Measurements from ENCODE around the gene YPEL1. TPM values are rescaled to one million over a fixed set of nuclear protein-coding genes. Genes with fewer than 3 reads are reported as not detected.
"Not testable (repeated sequence)": the region's sequence is repeated elsewhere in the genome, so short reads cannot be mapped to it uniquely, and the experiment has no call there.

The YPEL1 gene
- total and polyA plus RNA-seq, 4 donors = 1.6 to 15.1 (median 3.5) TPM

GRCh38 chr22:21753374-21754111 lies 17.9 kb upstream of the YPEL1 start:
- DNase-seq (no peak), ATAC-seq (ENCODE audit: insufficient read depth, low FRiP score) (no peak)
- H3K4me1 ChIP-seq (ENCODE audit: control insufficient read depth in 5 of 5, insufficient read depth in 5 of 5, low read length in 5 of 5) = peaks cover 0 to 43% (median 16%) of the 10 kb centered on the region in 5 donors
- no peak overlapping the region for H3K27ac ChIP-seq (ENCODE audit: low read depth in 1 of 2, low read length in 1 of 2)
- no peaks in the 10 kb centered on the region for H3K9me3 ChIP-seq (ENCODE audit: control insufficient read depth in 4 of 4, insufficient read depth in 3 of 4, low read length in 3 of 4)
- WGBS, 2 donors = 78 to 88% methylated on average over 14 of the region's 14 CpGs
- TF ChIP-seq CTCF (IDR thresholded peaks at IDR 0.05; ENCODE audit: control extremely low read depth, extremely low read depth) = no peak
- H3K9ac ChIP-seq (ENCODE audit: insufficient read depth in 1 of 2, low read length in 2 of 2) = no peak overlapping the region
- H3K27me3 ChIP-seq (ENCODE audit: control insufficient read depth in 3 of 3, insufficient read depth in 3 of 3, low read length in 2 of 3) = no peaks in the 10 kb centered on the region
- H3K4me3 ChIP-seq = no peak overlapping the region
- H3K36me3 ChIP-seq (ENCODE audit: control insufficient read depth in 4 of 4, insufficient read depth in 4 of 4, low read length in 4 of 4) = peaks cover 0 to 6% (median 0%) of the 10 kb centered on the region in 4 donors

- Histone ChIP-seq H3K4me1 (ENCODE audit: control insufficient read depth in 5 of 5, insufficient read depth in 5 of 5, low read length in 5 of 5) (peaks cover 0 to 30% (median 11%) of the 10 kb centered on the region in 5 donors), H3K27ac (ENCODE audit: low read depth in 1 of 2, low read length in 1 of 2) (no peak overlapping the region), H3K36me3 (ENCODE audit: control insufficient read depth in 4 of 4, insufficient read depth in 4 of 4, low read length in 4 of 4) (peaks cover 0 to 2% (median 0%) of the 10 kb centered on the region in 4 donors), H3K9ac (ENCODE audit: insufficient read depth in 1 of 2, low read length in 2 of 2) (no peak overlapping the region), H3K27me3 (ENCODE audit: control insufficient read depth in 3 of 3, insufficient read depth in 3 of 3, low read length in 2 of 3) (no peaks in the 10 kb centered on the region), H3K9me3 (ENCODE audit: control insufficient read depth in 4 of 4, insufficient read depth in 3 of 4, low read length in 3 of 4) (no peaks in the 10 kb centered on the region), H3K4me3 (no peak overlapping the region)
- no peak for TF ChIP-seq CTCF (IDR thresholded peaks at IDR 0.05; ENCODE audit: control extremely low read depth, extremely low read depth)
- WGBS, 2 donors = 96 to 97% methylated on average over 4 of the region's 4 CpGs
- ATAC-seq (ENCODE audit: insufficient read depth, low FRiP score) (no peak), DNase-seq (no peak)
Observed at GRCh38 chr22:21752276-21752675, 16.7 kb upstream of the YPEL1 start.

GRCh38 chr22:21745948-21746347 lies 10.4 kb upstream of the YPEL1 start:
- DNase-seq = no peak
- H3K27ac ChIP-seq (ENCODE audit: low read depth in 1 of 2, low read length in 1 of 2) = no peak overlapping the region

DNA sequence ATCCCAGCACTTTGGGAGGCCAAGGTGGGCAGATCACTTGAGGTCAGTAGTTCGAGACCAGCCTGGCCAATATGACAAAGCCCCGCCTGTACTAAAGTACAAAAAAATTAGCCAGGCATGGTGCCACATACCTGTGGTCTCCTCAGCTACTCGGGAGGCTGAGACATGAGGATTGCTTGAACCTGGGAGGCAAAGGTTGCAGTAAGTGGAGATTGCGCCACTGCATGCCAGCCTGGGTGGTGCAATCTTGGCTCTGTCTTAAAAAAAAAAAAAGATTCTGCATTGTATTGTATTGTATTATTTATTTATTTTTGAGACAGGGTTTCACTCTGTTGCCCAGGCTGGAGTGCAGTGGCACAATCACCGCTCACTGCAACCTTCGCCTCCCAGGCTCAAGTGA lies 9.3 kb upstream of the YPEL1 start:
- not testable (repeated sequence) for H3K4me1 ChIP-seq (ENCODE audit: control insufficient read depth in 5 of 5, insufficient read depth in 5 of 5, low read length in 5 of 5); H3K9ac ChIP-seq (ENCODE audit: insufficient read depth in 1 of 2, low read length in 2 of 2); DNase-seq; ATAC-seq (ENCODE audit: insufficient read depth, low FRiP score); H3K27me3 ChIP-seq (ENCODE audit: control insufficient read depth in 3 of 3, insufficient read depth in 3 of 3, low read length in 2 of 3); H3K27ac ChIP-seq (ENCODE audit: low read depth in 1 of 2, low read length in 1 of 2); H3K4me3 ChIP-seq; H3K36me3 ChIP-seq (ENCODE audit: control insufficient read depth in 4 of 4, insufficient read depth in 4 of 4, low read length in 4 of 4); H3K9me3 ChIP-seq (ENCODE audit: control insufficient read depth in 4 of 4, insufficient read depth in 3 of 4, low read length in 3 of 4)
- 86 to 88% methylated on average over 6 of the region's 6 CpGs for WGBS, 2 donors

More at GRCh38 chr22:21745948-21746347, 10.4 kb upstream of the YPEL1 start:
- H3K27me3 ChIP-seq (ENCODE audit: control insufficient read depth in 3 of 3, insufficient read depth in 3 of 3, low read length in 2 of 3) = no peaks in the 10 kb centered on the region
- no peak overlapping the region for H3K9ac ChIP-seq (ENCODE audit: insufficient read depth in 1 of 2, low read length in 2 of 2)
- no peak for ATAC-seq (ENCODE audit: insufficient read depth, low FRiP score)
- no peak for TF ChIP-seq CTCF (IDR thresholded peaks at IDR 0.05; ENCODE audit: control extremely low read depth, extremely low read depth)
- H3K4me1 ChIP-seq (ENCODE audit: control insufficient read depth in 5 of 5, insufficient read depth in 5 of 5, low read length in 5 of 5) = peaks cover 0 to 3% (median 0%) of the 10 kb centered on the region in 5 donors
- H3K4me3 ChIP-seq = no peak overlapping the region
- 75 to 79% methylated on average over 8 of the region's 8 CpGs for WGBS, 2 donors
- H3K9me3 ChIP-seq (ENCODE audit: control insufficient read depth in 4 of 4, insufficient read depth in 3 of 4, low read length in 3 of 4) = no peaks in the 10 kb centered on the region
- H3K36me3 ChIP-seq (ENCODE audit: control insufficient read depth in 4 of 4, insufficient read depth in 4 of 4, low read length in 4 of 4) = no peaks in the 10 kb centered on the region

Data from lung (tissue), 12 donors.